Measurements from ENCODE around the gene DOLPP1.

- TF ChIP-seq CTCF (IDR thresholded peaks at IDR 0.05; ENCODE audit: insufficient read depth, low read length, poor library complexity, severe bottlenecking) (no peak), EZH2phosphoT487 (conservative IDR thresholded peaks at IDR 0.05; ENCODE audit: low read length) (no peak)
These were observed 19.9 kb upstream of the DOLPP1 start for GRCh38 chr9:129060991-129061390.

Measured in SU-DHL-6 (cell line).